Cerebellar cortex (tissue), 1 donor: ENCODE data around the gene PLIN3.
"Not testable (repeated sequence)": the region's sequence is repeated elsewhere in the genome, so short reads cannot be mapped to it uniquely, and the experiment has no call there.

ENCODE experiments used
- DNase-seq: peaks from one replicate; pipeline ENCODE4 v3.0.0-alpha.2; 2015; ENCODE audit warnings: low spot score

PLIN3 gene

GRCh38 chr19:4891066-4891465 lies 23.6 kb upstream of the PLIN3 start:
- DNase-seq: no peak

GRCh38 chr19:4889034-4889815 lies 21.8 kb upstream of the PLIN3 start:
- DNase-seq: no peak

- DNase-seq: not testable (repeated sequence)
Observed at GRCh38 chr19:4887803-4888202, 20.3 kb upstream of the PLIN3 start.

DNA sequence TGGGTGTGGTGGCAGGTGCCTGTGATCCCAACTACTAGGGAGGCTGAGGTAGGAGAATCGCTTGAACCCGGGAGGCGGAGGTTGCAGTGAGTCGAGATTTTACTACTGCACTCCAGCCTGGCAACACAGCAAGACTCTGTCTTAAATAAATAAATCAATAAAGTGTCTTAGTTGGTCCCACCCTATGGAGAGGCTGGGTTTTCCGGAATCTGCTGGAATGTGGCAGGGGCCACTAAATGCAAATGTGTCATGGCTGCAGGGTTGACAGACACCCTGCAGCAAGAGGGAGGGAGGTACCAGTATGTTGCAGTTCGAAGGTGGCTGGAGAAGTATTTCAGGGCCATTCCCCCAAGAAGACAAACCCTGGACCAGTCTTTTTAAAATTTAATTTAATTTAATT lies 17.5 kb upstream of the PLIN3 start:
- DNase-seq: not testable (repeated sequence)

DNA sequence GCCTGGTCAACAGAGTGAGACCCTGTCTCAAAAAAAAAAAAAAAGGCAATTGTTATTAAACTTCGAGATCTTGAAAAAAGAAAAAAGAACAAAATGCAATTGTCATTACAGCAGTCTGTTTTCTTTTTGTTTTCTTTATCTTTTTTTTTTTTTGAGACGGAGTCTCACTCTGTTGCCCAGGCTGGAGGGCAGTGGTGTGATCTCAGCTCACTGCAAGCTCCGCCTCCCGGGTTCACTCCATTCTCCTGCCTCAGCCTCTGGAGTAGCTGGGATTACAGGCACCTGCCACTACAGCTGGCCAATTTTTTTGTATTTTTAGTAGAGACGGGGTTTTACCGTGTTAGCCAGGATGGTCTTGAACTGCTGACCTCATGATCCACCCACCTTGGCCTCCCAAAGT lies 15.4 kb upstream of the PLIN3 start:
- DNase-seq: not testable (repeated sequence)

GRCh38 chr19:4879041-4879440 lies 11.6 kb upstream of the PLIN3 start:
- DNase-seq: no peak

DNA sequence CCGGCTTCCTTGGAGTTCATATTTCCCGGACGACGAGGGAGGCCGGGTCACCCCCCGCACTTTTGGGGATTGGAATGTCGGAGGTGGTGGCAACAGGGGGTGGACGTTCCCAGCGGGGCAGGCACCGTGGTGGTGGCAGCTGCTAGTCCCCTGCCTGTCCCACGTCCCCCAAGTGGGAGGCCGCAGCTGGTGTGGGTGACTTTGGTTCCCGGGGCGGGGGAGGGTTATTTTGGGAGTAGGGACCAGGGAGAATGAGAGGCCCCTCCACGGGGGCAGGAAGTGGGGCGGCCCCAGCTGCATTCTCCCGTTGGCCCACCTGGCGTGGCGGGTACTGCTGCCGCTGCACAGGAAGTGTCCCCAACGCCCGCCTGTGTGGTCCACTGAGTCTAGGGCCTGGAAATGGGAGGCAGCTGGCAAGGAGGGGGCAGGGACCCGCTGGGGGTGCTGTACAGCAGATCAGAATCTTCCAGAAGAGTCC lies 11.1 kb upstream of the PLIN3 start:
- DNase-seq: no peak

GRCh38 chr19:4877753-4878490 lies 10.5 kb upstream of the PLIN3 start:
- DNase-seq: peak; percentile 17

- no peak for DNase-seq
Observed at GRCh38 chr19:4873930-4874329, 6.5 kb upstream of the PLIN3 start.

DNA sequence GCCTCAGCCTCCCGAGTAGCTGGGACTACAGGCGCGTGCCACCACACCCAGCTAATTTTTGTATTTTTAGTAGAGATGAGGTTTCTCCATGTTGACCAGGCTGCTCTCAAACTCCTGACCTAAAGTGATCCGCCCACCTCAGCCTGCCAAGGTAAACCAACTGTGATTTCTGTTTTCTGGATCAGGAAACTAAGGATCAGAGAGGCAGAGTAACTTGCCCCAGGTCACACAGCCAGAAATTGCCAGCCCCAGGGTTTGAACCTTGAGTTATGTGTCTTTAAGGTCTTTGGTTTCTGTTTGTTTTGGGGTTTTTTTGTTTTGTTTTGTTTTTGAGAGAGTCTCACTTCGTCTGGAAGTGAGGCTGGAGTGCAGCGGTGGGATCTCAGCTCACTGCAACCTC lies 4.2 kb upstream of the PLIN3 start:
- no peak for DNase-seq

- no peak for DNase-seq
Observed at GRCh38 chr19:4870025-4870700, 2.7 kb upstream of the PLIN3 start.

- DNase-seq: no peak
Observed at GRCh38 chr19:4868286-4868834, 893 bp upstream of the PLIN3 start.

- DNase-seq: peak; percentile 24
Observed at GRCh38 chr19:4866595-4867424, 657 bp downstream of the PLIN3 start.

DNA sequence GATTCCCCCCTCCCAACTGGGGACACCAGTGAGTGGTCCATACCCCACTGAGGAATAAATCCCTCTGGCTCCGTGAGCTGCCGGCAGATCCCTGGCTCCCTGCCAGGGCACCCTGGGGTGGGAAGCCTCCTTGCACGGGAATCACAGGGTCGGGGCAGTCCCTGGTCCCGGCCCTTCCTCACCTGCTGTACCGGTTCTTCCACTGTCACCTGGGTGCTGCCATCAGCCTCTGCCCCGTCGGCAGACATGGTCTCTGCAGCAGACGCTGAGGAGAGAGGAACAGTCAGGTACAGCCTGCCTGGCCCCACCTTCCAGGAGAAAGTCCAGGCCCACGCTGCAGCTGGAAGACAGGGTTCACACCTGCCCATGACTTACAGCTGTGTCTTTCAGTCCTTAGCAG lies 6.3 kb downstream of the PLIN3 start:
- DNase-seq: no peak

DNA sequence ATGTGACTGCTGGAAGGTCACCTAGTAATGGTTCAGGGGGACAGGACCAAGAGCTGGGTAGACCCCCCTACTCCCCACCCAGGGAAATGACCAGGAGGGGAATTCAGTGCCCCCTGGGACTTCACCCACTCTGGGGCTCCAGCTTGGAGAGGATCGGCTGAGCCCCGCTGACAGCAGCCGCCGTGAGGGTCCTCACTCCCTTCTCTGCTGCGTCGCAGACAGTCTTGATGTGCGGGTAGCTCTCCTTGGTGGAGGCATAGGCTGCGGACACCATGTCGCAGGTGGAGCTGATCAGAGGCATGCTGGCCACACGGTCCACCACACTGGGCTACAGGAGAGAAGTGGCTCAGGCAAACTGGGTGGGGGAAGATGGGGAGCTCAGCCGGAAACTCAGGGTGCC lies 7.8 kb downstream of the PLIN3 start:
- no peak for DNase-seq

DNA sequence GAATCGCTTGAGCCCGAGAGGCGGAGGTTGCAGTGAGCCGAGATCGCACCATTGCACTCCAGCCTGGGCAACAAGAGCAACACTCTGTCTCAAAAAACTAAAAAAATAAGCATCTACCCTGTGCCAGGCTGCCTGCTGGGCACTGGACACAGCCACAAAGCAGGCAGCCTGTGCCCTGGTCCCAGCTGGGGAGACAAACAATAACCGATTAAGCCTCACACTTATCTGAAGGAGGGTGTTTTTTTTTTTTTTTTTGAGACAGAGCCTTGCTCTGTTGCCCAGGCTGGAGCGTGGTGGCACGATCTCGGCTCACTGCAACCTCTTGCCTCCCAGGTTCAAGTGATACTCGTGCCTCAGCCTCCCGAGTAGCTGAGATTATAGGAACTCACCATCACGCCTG lies 11.0 kb downstream of the PLIN3 start:
- DNase-seq: not testable (repeated sequence)

GRCh38 chr19:4853506-4853905 lies 14.0 kb downstream of the PLIN3 start:
- DNase-seq: not testable (repeated sequence)

DNA sequence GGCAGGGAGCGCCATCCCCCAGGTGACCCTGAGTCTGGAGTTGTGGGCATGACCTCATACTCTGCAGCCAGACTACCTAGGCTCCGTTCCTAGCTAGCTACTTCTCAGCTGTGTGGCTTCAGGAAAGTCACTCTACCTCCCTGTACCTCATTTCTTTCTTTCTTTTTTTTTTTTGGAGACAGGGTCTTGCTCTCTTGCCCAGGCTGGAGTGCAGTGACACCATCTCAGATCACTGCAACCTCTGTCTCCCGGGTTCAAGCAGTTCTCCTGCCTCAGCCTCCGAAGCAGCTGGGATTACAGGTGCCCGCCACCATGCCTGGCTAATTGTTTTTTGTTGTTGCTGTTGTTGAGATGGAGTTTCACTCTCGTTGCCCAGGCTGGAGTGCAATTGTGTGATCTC lies 15.0 kb downstream of the PLIN3 start:
- DNase-seq: no peak

DNA sequence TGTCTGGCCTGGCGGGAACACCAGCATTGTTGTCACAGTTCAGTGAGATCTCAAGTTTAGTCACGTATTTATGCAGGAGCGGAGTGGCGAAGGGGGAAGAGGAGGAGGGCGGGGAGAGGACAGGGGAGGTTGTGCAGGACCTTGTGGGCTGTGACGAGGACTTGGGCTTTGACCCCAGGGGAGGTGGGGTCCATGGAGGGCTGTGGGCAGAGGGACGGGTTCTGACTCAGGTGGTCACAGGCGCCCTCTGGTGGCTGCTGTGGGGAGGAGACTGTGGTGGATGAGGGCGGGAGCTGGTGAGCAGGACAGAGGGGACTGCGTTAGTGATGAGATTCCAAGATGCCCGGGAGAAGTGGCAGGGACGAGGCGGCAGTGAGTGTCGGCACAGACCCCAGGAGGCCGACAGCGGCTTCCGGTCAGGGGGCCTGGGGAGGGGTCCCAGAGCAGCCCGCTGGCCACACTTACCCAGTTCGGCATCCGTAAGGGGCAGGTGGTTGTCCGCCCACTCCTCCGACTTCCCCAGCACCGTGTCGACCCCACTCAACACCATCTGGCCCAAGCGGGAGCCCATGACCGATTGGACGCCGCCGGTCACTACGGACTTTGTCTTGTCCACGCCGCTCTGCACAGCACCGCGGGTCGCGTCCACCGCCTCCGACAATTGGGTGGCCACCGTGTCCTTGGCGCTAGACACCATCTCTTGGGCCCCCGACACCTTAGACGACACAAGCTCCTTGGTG lies 15.7 kb downstream of the PLIN3 start:
- peak; percentile 60 for DNase-seq

DNA sequence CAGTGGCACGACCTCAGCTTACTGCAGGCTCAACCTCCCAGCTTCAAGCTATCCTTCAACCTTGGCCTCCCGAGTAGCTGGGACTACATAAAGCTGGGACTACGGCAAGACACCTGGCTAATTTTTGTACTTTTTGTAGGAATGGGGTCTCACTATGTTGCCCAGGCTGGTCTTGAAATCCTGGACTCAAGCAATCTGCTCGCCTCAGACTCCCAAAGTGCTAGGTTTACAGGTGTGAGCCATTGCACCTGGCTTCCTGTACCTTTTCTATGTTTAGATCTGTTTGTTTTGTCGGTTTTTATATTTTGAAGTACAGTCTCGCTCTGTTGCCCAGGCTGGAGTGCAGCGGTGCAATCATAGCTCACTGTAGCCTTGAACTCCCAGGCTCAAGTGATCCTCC lies 18.4 kb downstream of the PLIN3 start:
- no peak for DNase-seq
